SK-N-SH treated with all-trans-retinoic acid at 6 μM for 48 hours (cell line): ENCODE results near the gene ATF5.

Source experiments
- GLIS3 ChIP-seq: fragments of 250-450 bp; sonication (Bioruptor Pico); IDR thresholded peaks from 2 replicates; pipeline ENCODE4 v1.5.0; 2020; ENCODE audit warnings: mild to moderate bottlenecking, moderate library complexity
- TCF4 ChIP-seq: fragments of 250-450 bp; sonication (Bioruptor Pico); IDR thresholded peaks from 2 replicates; pipeline ENCODE4 v1.8.0; 2021; ENCODE audit warnings: mild to moderate bottlenecking, moderate library complexity, borderline replicate concordance
- TF ChIP-seq, protein P1 (sequence below): fragments of 250-450 bp; sonication (Bioruptor Pico); IDR thresholded peaks from 2 replicates; pipeline ENCODE4 v1.8.0; 2020; ENCODE audit warnings: mild to moderate bottlenecking, moderate library complexity, borderline replicate concordance

DNA sequence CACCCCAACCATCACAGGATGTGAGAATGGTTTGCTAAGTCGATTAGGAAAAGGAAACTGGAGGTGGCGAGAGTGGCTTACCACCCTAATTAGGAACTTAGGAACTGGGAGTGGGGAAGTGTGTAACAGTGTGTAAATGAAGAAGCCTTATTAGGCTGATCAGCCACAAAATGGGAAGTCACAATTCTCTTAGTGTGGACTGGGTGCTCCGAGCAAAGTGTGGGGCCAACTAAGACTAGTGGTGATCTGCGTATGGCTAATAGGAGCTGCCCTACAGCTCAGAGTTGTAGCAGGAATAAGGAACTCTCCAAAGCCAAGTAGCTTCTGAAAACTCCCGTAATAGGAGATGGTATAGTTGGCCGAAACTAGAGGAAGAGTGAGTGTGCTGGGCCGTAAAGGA is 24.4 kb downstream of the ATF5 start:
- no peak for TF ChIP-seq GLIS3
- TF ChIP-seq, protein P1, sequence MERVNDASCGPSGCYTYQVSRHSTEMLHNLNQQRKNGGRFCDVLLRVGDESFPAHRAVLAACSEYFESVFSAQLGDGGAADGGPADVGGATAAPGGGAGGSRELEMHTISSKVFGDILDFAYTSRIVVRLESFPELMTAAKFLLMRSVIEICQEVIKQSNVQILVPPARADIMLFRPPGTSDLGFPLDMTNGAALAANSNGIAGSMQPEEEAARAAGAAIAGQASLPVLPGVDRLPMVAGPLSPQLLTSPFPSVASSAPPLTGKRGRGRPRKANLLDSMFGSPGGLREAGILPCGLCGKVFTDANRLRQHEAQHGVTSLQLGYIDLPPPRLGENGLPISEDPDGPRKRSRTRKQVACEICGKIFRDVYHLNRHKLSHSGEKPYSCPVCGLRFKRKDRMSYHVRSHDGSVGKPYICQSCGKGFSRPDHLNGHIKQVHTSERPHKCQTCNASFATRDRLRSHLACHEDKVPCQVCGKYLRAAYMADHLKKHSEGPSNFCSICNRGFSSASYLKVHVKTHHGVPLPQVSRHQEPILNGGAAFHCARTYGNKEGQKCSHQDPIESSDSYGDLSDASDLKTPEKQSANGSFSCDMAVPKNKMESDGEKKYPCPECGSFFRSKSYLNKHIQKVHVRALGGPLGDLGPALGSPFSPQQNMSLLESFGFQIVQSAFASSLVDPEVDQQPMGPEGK (CRISPR knock-in tag) = no peak
- TF ChIP-seq TCF4 (CRISPR knock-in tag) = no peak
